Cardiac fibroblast (primary cell): Measurements from ENCODE around the gene ZNF302.
A peak's percentile ranks its signal among the peaks of the same experiment; 100 is the strongest.

ENCODE experiments used
- DNase-seq, 2 donors: peaks; one replicate each; pipeline versions ENCODE4 v3.0.0 to v3.0.0-alpha.2; 2010; ENCODE audit warnings: low read depth in 2 of 2
- H3K4me3 ChIP-seq, 2 donors: replicated peaks in 1 of 2; 1 replicate in 1 of 2; 2 replicates in 1 of 2; pipeline ENCODE4 v1.5.1; 2011; ENCODE audit warnings: low read depth in 2 of 2, low read length in 2 of 2, mild to moderate bottlenecking in 2 of 2, moderate library complexity in 1 of 2
- CTCF ChIP-seq: IDR thresholded peaks from one replicate; pipeline ENCODE4 v1.5.1; 2011; ENCODE audit warnings: low read depth, mild to moderate bottlenecking, low read length, inconsistent platforms

ZNF302 gene

GRCh38 chr19:34671972-34672371 is 5.5 kb upstream of the ZNF302 start:
- TF ChIP-seq CTCF: no peak
- no peak for DNase-seq
- H3K4me3 ChIP-seq: no peak overlapping the region

GRCh38 chr19:34673590-34673989 is 3.9 kb upstream of the ZNF302 start:
- no peak overlapping the region for H3K4me3 ChIP-seq
- no peak for TF ChIP-seq CTCF
- no peak for DNase-seq

- H3K4me3 ChIP-seq: no peak overlapping the region
- DNase-seq: no peak
- no peak for TF ChIP-seq CTCF
Measured at GRCh38 chr19:34675250-34675649, 2.2 kb upstream of the ZNF302 start.

- DNase-seq: no peak
- H3K4me3 ChIP-seq: no peak overlapping the region
- TF ChIP-seq CTCF: no peak
Measured at GRCh38 chr19:34675919-34676318, 1.6 kb upstream of the ZNF302 start.

- TF ChIP-seq CTCF: no peak
- no peak for DNase-seq
- H3K4me3 ChIP-seq: peak within 1 kb of the TSS; percentile 61 to 71
Measured at GRCh38 chr19:34676697-34677385, 637 bp upstream of the ZNF302 start, which contains the start of gene SCGB2B2. Gene SCGB2B2 (minus strand): TSS chr19:34677159. CDS start chr19:34594563, 82,596 bp downstream.

- H3K4me3 ChIP-seq: peak overlapping the region; percentile 61 to 71
- DNase-seq: no peak
- TF ChIP-seq CTCF: no peak
Measured at GRCh38 chr19:34678085-34678412, 571 bp downstream of the ZNF302 start.

GRCh38 chr19:34678421-34678820 is 943 bp downstream of the ZNF302 start:
- H3K4me3 ChIP-seq: peak overlapping the region; percentile 61 to 71
- DNase-seq: no peak
- TF ChIP-seq CTCF: no peak
